Stimulated activated CD8-positive, alpha-beta memory T cell treated with anti-CD3 and anti-CD28 coated beads, Interleukin-12 subunit alpha, Interleukin-12 subunit beta, amount 100 ng/mL, for 1 hour (primary cell): ENCODE data around the gene POU5F1.
A peak's percentile ranks its signal among the peaks of the same experiment; 100 is the strongest.
"Not testable (repeated sequence)": the region's sequence is repeated elsewhere in the genome, so short reads cannot be mapped to it uniquely, and the experiment has no call there.

ENCODE experiments used
- DNase-seq: peaks from one replicate; pipeline ENCODE4 v3.0.0-alpha.2; 2020; ENCODE audit warnings: low read depth

POU5F1 gene

DNA sequence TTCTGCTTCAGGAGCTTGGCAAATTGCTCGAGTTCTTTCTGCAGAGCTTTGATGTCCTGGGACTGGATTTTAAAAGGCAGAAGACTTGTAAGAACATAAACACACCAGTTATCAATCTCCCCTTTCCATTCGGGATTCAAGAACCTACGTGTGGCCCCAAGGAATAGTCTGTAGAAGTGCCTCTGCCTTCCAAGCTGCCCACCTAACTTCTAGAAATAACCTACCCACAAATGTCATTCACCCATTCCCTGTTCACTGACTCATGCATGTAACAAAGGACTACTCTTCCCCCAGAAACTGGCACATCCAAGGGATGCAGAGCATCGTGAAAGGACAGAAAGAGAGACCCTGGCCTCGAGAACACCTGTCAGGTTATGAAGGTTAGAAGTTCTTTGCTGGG is 4.5 kb downstream of the POU5F1 start:
- no peak for DNase-seq

DNA sequence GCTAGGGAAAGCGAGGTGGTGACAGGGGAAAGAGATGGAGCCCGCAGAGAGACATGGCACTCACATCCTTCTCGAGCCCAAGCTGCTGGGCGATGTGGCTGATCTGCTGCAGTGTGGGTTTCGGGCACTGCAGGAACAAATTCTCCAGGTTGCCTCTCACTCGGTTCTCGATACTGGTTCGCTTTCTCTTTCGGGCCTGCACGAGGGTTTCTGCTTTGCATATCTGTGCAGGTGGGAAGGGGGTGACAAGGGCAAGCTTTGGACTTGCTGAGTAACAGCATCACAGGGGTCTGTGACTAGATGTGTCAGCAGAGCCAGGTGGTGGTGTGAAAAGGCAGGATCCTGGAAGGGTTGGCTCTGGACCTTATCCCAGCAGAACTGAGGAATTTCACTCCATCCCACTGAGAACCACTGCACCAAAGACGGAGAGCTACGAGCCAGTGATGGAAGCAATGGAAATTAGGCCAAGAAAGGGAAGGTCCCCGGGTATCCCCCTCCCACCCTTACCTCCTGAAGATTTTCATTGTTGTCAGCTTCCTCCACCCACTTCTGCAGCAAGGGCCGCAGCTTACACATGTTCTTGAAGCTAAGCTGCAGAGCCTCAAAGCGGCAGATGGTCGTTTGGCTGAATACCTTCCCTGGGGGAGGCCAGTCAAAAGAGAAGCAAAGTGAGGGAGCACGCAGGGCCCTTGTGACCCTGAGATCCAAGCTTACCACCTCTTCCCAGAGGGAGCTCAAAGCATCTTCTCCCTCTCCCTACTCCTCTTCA is 5.2 kb downstream of the POU5F1 start:
- DNase-seq, result not testable (repeated sequence)

DNA sequence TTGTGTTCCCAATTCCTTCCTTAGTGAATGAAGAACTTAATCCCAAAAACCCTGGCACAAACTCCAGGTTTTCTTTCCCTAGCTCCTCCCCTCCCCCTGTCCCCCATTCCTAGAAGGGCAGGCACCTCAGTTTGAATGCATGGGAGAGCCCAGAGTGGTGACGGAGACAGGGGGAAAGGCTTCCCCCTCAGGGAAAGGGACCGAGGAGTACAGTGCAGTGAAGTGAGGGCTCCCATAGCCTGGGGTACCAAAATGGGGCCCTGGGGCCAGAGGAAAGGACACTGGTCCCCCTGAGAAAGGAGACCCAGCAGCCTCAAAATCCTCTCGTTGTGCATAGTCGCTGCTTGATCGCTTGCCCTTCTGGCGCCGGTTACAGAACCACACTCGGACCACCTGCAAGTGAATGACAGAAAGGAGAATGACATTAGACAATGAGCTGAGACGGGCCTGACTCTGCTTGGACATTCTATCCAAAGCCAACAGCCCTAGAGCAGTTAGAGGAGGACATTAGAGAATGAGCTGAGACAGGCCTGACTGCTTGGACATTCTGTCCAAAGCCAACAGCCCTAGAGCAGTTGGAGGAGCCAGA is 5.9 kb downstream of the POU5F1 start:
- DNase-seq, result not testable (repeated sequence)

DNA sequence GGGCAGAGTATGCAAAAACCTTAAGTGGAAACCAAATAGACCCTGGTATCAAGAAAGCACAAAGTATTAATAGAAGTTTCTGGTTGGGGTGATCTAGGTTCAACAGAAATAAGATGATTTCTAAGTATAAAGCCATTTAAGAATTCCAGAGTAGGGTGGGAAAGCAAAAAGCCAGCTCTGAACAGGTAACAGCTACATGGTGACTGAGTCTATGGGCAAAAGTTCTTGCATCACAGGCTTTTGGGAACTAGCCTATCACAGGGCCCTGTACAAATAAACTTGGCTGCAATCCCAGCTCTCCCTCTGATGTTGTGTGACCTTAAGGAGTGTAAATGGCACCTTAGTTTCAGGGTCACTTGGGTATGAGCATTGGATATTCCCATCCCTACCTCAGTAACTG is 6.6 kb downstream of the POU5F1 start:
- no peak for DNase-seq

DNA sequence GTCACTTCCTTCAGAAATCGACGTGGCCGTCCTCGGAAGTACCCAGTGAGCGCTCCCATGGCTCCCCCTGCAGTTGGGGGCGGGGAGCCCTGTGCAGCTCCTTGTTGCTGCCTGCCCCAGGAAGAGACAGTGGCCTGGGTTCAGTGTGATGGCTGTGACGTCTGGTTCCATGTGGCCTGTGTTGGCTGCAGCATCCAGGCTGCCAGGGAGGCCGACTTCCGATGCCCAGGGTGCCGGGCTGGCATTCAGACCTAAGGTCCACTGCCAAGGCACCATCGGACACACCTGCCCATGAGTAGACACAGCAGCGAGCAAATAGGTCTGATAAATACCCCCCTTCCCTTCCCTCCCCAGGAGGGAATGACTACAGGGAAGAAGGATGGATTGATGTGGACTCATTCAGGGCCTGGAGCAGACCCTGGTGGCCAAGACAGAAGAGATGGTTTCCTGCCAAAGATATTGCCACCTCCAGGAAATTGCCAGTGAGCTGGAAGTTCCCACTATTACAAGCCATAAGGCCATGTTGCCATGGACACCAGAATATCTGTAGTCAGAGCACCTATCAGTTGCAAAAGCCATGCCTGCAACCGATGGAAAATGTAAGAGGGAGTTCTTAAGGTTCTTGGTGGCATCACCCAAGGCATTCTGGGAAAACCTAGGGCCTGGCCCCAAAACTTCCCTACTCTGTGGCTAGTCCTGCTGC is 7.9 kb downstream of the POU5F1 start:
- no peak for DNase-seq

DNA sequence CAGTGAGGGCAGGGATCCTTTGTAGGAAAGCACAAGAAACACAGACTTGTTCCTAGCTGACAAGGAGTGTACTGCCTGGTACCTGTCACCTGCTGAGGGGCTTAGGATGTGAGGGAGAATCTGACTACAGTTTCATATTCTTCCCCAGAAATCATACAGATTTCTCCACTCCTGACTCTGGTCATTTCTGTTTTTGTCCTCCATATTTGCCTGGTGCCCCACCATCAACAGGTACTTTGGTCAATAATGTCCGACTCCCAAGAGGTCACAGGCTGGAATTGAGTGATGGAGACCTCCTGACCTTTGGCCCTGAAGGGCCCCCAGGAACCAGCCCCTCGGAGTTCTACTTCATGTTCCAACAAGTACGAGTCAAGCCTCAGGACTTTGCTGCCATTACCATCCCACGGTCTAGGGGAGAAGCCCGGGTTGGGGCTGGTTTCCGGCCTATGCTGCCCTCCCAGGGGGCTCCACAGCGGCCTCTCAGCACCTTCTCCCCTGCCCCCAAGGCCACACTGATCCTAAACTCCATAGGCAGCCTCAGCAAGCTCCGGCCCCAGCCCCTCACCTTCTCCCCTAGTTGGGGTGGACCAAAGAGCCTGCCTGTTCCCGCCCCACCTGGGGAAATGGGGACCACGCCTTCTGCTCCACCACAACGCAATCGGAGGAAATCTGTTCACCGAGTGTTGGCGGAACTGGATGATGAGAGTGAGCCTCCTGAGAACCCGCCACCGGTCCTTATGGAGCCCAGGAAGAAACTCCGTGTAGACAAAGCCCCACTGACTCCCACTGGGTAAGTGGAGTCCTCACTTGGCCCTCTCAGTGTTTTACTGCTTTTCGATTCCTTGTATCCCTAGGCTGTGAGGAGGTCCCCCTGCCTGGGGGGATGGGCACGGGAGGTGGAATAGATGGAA is 9.0 kb downstream of the POU5F1 start:
- DNase-seq, result no peak

DNA sequence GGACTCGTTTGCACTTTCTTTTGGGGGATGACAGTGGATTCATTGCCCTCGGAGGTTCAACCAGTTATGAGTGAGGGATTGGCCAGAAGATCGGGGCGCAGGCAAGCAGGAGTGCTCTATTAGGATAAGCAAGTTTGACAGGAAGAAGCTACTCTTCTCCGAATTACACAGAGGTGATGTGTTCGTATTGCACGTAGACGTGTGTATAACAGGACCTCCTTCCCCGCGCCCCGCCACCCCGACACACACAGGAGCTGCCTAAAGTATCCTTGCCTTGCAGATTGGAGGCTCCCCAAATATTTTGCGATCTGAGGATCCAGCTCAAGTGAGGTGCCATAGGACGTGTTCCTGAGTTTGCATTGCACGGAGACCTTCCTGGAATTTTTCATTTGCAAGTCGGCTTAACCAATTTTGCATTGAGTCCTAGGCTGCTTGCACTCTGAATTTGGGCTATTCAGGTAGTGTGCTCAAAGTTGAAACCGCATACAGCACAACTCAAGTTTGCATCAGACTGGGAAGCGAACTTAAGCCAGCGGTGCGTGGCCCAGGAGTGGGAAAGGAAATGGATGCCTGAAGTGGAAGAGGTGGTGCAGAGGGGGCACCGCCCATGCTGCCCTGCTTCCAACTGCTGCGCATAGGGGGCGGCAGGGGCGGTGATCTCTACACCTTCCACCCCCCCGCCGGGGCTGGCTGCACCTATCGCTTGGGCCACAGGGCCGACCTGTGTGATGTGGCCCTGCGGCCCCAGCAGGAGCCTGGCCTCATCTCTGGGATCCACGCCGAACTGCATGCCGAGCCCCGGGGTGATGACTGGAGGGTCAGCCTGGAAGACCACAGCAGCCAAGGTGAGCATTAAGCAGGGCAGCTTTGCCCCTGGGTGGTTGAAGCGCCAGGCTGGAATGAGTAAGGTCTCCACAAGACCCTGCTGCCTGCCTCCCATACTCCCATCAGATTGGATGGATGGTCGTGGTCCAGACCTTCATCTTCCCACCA is 11.3 kb downstream of the POU5F1 start:
- no peak for DNase-seq

DNA sequence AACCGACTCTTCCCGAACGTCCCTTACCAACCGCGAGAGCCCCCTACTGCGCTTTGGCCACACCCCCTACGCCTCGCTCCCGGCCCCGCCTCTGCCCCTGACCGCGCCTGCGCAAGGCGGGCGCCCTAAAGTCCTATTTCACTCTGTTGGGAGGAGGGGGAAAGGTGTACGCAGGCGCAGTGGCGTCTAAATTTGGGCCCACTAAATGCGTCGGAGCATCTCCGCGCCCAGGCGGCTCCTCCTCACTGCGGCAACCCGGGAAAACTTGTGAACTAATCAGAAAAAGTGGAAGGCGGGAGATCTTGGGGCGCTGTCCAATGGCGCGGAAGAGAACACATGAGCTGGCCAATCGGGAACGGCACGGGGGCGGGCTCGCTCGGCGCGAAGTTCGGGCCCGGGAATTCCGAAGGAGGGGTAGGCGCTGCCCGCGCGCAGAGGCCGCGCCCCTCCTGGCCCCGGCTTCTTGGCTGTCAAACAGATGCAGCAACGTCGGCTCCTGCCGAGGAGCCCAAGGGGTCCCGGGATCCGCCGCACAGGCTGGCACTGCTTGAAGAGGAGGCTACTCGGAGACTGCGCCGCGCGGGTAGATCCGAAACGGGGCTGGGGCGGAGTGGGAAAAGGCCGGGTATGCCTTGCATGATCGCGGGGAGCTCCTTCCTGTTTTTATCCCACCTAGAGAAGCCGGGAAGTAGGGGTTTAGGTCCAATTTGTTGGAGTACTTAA is 12.2 kb downstream of the POU5F1 start, which contains the start of gene TCF19:
Gene TCF19 (plus strand): TSS at position 450 of the 723 bp plus-strand sequence. CDS start 881 bp downstream, outside the sequence.
- peak; percentile 99 for DNase-seq

DNA sequence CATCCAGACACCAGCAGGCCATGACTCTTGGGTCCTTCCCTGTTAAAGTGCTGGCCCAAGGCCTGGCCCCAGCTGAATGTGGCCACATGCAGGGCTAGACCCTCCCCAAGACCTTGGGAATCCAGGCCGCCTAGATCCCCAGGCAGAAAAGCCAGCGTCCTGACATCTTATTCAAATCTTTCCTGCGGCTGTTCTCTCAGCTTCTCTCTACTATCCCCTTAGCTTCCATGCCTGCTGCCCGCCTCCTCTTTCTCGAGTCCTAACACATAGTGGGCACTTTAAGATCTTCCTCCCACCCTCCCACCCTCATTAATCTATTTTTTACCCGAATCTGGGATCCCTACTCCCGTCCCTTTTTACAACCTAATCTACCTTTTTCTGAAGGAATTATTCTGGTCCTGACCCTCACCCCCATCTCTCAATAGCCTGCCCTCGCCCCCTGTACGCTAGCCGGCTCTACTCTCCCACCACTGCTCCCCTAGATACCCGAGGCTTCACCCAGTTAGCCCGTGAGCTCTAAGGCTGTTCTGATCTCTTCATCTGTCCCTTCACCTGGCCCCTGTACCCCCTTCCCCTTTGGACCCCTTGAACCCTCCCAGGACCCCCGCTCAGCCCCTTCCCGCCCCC is 12.9 kb downstream of the POU5F1 start, which contains the start of gene CCHCR1:
Gene CCHCR1 (minus strand): TSS at position 290 of the 627 bp plus-strand sequence. CDS start 202 bp downstream, at position 88.
- DNase-seq, result no peak

DNA sequence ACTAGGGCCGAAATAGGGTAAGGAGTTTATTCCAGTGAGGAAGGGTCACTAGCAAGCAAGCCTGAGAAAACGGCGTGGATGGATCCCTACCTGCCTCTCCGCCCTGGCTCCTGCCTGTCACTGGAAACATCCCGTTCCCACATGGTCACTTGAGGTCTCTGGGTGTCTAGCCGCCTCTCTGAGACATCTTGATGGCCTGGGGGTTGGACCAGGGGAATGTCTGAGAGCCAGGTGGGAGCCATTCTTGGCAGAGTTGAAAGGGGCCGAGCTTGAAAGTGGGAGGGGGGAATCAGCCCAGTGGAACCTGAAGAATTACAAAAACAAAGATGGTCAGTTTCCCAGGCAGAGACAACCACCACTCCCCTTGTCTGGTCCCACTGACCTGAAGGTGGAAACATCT is 13.8 kb downstream of the POU5F1 start:
- no peak for DNase-seq

DNA sequence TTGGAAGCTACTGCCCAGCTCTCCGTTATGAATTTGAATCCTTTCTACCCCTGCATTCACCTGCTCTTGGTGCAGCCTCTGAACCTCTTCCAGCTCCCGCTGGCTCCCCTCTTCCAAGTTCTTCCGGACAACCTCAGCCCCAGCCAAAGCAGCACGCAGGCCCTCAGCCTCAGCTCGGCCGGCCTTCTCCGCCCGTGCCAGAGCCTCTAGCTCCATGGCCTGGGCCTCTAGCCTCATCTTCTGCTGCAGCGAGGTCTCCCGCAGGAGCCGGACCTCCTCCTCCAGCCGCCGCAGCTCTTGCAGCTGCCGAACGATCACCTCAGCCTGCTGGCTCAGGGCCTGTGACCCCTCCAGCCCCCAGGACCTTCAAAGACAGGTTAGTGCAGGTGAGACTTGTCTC is 16.0 kb downstream of the POU5F1 start:
- DNase-seq, result no peak

DNA sequence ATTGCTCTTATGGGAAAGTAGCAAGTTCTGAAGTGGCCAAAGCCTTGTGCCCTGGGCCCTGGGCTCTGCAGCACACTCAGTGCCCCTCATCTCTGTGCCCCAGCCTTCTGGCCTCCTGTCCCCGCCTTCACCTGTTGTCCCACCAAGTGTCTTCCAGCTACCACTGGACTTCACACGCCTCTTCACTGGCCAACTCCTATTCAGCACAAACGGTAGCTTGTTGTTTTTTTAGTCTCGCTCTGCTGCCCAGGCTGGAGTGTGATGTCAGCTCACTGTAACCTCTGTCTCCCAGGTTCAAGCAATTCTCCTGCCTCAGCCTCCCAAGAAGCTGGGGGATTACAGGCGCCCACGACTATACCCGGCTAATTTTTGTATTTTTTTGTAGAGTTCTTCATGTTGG is 17.7 kb downstream of the POU5F1 start:
- no peak for DNase-seq

DNA sequence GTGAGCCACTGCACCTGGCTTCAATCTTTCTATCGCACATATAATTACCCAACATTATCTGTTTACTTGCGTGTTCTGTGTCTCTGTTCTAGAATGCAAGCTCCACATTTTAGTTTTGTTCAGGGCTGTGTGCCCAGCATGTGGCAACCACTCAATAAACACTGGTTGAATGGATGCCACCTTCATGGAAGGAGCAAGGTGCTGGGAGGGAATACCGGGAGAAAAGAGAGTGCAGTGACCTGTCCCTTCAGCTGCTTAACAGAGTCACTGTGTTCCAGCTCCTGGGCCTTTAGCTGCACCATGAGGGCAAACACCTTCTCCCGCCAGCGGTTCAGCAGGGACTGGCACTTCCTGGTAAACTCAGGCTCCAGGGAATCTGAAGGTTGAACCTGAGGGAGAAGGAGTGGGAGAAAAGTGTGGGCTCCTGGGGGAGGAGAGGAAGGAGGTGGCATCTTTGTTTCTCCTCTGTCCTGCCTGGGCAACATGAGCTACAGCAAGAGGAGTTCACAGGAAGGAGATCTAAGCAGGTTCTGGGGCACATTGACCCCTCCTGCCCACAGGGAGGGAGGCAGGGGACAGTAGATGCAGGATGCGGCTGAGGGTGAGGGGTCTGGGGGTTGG is 20.5 kb downstream of the POU5F1 start:
- no peak for DNase-seq

DNA sequence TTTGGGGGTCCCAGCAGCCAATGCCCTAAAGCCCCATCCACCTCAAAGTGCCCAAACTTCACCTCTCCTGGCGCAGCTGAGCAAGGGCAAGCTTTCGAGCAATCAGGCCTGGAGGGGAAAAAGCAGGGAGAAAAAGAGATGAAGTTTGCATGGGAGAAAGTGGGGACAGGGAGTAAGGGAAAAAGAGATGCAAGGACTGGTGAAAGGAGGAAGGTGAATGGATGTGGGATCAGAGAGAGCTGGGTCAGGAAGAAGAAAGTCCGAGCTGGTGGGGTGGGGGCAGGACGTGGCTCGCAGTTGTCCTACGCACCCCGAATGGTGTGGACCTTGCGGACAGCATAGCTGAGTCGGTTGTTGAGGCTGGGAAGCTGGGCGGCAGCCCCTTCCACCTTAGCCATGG is 25.1 kb downstream of the POU5F1 start:
- no peak for DNase-seq

DNA sequence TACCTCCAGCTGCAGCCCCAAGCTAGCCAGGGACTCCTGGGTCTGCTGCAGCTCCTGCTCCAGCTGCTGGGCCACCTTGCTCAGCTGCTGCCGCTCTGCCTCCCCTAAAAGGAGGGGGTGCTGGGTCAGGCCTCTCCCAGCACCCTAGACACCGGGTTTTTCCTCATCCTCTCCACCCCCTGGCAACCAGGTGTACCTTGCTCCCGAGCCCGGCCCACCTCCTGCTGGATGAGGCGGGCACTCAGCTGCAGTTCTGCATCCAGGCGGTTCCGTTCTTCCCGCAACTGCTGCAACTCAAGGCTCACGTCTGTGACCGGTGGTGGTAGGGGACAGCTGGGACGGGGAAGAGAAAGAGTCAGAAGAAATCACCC is 25.5 kb downstream of the POU5F1 start:
- no peak for DNase-seq

DNA sequence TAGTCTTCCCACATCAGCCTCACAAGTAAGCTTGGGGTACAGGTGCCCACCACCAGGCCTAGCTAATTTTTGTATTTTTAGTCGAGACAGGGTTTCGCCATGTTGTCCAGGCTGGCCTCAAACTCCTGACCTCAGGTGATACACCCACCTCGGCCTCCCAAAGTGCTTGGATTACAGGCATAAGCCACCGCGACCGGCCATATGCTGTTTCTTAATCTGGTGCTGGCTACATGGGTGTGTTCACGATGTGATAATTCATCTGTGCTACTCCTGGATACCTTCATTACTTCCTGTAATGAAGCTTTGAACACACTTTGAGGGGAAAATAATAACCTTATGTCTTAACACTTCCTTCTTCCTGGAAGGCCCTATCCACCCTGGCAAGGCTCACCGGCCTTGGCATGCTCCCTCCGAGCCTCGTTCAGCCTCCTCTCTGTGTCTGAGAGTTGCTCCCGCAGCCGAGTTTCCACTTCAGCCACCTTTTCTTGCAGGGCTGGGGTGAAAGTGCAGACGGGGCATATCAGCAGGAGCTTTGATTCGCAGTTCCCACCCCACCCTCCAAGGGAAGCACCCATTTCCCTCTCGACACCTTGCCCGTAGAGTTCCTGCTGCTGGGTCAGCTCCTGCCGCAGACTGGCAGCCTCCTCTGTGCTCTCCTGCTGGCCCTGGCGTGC is 26.0 kb downstream of the POU5F1 start:
- no peak for DNase-seq

DNA sequence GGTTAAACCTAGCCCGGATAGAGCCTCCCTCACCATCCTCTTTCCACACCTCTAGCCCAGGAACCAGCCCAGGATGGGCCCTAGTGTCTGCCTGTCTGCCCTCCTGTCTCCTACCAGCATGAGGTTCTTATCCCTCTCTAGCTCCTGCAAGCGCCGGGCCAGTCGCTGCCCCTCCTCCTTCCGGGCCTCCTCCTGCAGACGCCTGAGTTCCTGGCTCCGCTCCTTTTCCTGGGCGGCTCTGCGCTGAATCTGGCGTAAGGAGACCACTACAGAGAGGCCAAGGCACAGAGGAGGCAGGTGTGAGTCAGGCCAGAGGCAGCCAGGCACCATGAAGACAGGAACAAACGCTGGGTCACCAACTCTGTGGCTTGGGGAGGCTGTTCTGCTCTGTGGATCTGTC is 27.3 kb downstream of the POU5F1 start:
- no peak for DNase-seq

DNA sequence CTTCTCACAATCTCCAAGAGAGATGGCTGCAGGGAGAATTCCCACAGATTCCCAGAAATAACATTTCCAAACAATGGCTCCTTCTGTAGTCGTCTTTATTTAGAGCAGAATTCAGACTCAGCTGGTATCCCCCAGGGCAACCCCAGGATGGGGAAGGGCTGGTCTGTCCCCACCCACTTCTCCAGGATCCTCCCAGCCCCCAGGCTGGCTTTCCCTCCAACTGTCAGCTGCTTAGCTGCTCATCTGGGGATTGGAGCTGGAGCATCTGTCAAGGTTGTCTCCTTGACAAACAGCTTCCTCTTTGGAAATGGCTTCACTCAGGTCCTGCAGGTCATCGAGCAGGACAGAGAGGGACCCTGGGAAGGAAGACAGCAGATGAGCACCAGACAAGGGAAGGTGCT is 28.1 kb downstream of the POU5F1 start:
- DNase-seq, result no peak

DNA sequence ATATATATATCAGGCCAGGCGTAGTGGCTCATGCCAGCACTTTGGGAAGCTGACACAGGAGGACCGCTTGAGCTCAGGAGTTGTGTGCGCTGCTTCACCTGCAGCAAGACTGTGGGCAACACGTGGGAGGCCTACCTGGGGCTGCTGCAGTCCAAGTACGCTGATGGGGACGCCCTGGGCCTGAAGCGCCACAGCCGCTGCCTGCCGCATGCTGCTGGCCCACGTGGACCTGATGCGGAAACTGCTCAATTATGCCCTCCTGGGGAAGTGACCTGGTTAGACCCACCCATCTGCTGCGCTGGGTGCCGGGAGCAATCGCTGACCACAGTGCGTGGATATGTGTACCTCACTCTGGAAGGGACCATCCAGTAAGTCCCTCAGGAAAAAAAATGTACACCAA is 29.8 kb downstream of the POU5F1 start:
- no peak for DNase-seq
